HG03571 (cell line): ENCODE data around the gene DHRS3.

Experiments used
- ATAC-seq: cut with Tn5 transposase; IDR thresholded peaks from one replicate; pipeline ENCODE4 v1.9.1; 2021; ENCODE audit not compliant: unreplicated experiment

DHRS3 gene

GRCh38 chr1:12555411-12556367 lies 62.3 kb downstream of the DHRS3 start:
- ATAC-seq = no peak

- no peak for ATAC-seq
These were observed 63.3 kb downstream of the DHRS3 start for GRCh38 chr1:12554521-12555305.

GRCh38 chr1:12553963-12554362 lies 64.0 kb downstream of the DHRS3 start:
- ATAC-seq = no peak

- no peak for ATAC-seq
These were observed 64.8 kb downstream of the DHRS3 start for GRCh38 chr1:12552951-12553921.

- no peak for ATAC-seq
These were observed 65.7 kb downstream of the DHRS3 start for GRCh38 chr1:12552111-12552888.

GRCh38 chr1:12551584-12551983 lies 66.4 kb downstream of the DHRS3 start:
- no peak for ATAC-seq

GRCh38 chr1:12549460-12550349 lies 68.3 kb downstream of the DHRS3 start:
- no peak for ATAC-seq

GRCh38 chr1:12548973-12549459 lies 69.0 kb downstream of the DHRS3 start:
- ATAC-seq = no peak

- no peak for ATAC-seq
These were observed 69.6 kb downstream of the DHRS3 start for GRCh38 chr1:12548279-12548972.

- no peak for ATAC-seq
These were observed 70.3 kb downstream of the DHRS3 start for GRCh38 chr1:12547586-12548225.

GRCh38 chr1:12546771-12547585 lies 71.0 kb downstream of the DHRS3 start:
- ATAC-seq = no peak

- ATAC-seq = no peak
These were observed 73.0 kb downstream of the DHRS3 start for GRCh38 chr1:12544992-12545391.

GRCh38 chr1:12544357-12544756 lies 73.7 kb downstream of the DHRS3 start:
- no peak for ATAC-seq

- no peak for ATAC-seq
These were observed 74.3 kb downstream of the DHRS3 start for GRCh38 chr1:12543740-12544154.

- ATAC-seq = no peak
These were observed 75.1 kb downstream of the DHRS3 start for GRCh38 chr1:12542616-12543592.

GRCh38 chr1:12542138-12542465 lies 75.9 kb downstream of the DHRS3 start:
- ATAC-seq = no peak
